ENCODE measurements around the gene LYPD6B. TPM values are rescaled to one million over a fixed set of nuclear protein-coding genes. Genes with fewer than 3 reads are reported as not detected.

The LYPD6B gene
- total and polyA plus RNA-seq, 10 of the 15 experiments (the other 5 are each of a cell fraction or from before 2014, with no cell fraction given), result 1.0 to 6.6 (median 4.0) TPM

- TF ChIP-seq CEBPZ (IDR thresholded peaks at IDR 0.05; ENCODE audit: low read depth, low read length), result no peak
- no peak for TF ChIP-seq KLF5 (IDR thresholded peaks at IDR 0.05; ENCODE audit: partially characterized antibody)
Measured at GRCh38 chr2:149033716-149034115, 4.8 kb upstream of the LYPD6B start (continued).

GRCh38 chr2:149034406-149034805 lies 4.1 kb upstream of the LYPD6B start:
- H3K9ac ChIP-seq (ENCODE audit: control insufficient read depth, insufficient read depth, low read length), result no peak overlapping the region
- peaks cover 27% of the 10 kb centered on the region for H3K4me1 ChIP-seq (ENCODE audit: control insufficient read depth, insufficient read depth, low read length)
- H3K27me3 ChIP-seq (replicated peaks in 1 of 2; ENCODE audit: control insufficient read depth in 2 of 2, insufficient read depth in 2 of 2, low read length in 1 of 2), result no peaks in the 10 kb centered on the region
- intact Hi-C loops (cut with micrococcal nuclease; ENCODE audit: unreplicated experiment) (no loop called here), in situ Hi-C loops (cut with MboI) (no loop called here)
- no peak overlapping the region for H3K27ac ChIP-seq (ENCODE audit: control insufficient read depth, insufficient read depth)
- no peaks in the 10 kb centered on the region for H3K36me3 ChIP-seq (ENCODE audit: control insufficient read depth in 2 of 2, insufficient read depth in 2 of 2, low read length in 1 of 2)
- ChIA-PET RAD21 (ENCODE audit: unreplicated experiment) (interaction anchor here (0.7 to 10.5 kb wide), 2 partner anchors 17 to 173 kb away, joined by 4 to 107 read pairs; no protein-coding TSS in a partner anchor), SMC1A (ENCODE audit: uncharacterized antibody, unreplicated experiment) (interaction anchor here (1.4 to 16.5 kb wide), 3 partner anchors 15 to 26 kb away, joined by 3 to 327 read pairs (median 3); no protein-coding TSS in a partner anchor), POLR2A (no interaction called here), CTCF (interaction anchor here (18.0 kb wide), 1 partner anchor 12 kb away, joined by 508 read pairs; no protein-coding TSS in a partner anchor)
- no TSS peak for BruUV-seq (replicated peaks)
- FAIRE-seq (no peak), DNase-seq (ENCODE audit: low read depth, low spot score) (no peak), ATAC-seq (no peak)
- no peak overlapping the region for H3K4me2 ChIP-seq (ENCODE audit: control insufficient read depth, insufficient read depth)
- H3K9me3 ChIP-seq (replicated peaks; ENCODE audit: control insufficient read depth, insufficient read depth, low read length), result no peaks in the 10 kb centered on the region
- WGBS (ENCODE audit: insufficient coverage, insufficient replicate concordance, low lambda C conversion rate, missing lambda C conversion rate), result 78% methylated on average over 6 of the region's 6 CpGs
- H4K20me1 ChIP-seq (ENCODE audit: control insufficient read depth, insufficient read depth), result no peaks in the 10 kb centered on the region
- H3K4me3 ChIP-seq, result no peak overlapping the region
- H3K79me2 ChIP-seq (ENCODE audit: control insufficient read depth, insufficient read depth, low read length), result peaks cover 4% of the 10 kb centered on the region
- H2AFZ ChIP-seq (ENCODE audit: control insufficient read depth, low read depth, low read length), result 0 out of 2 replicates have a peak overlapping the region, but pooled peaks have one; percentile 15
- no peak for TF ChIP-seq PAX8 (IDR thresholded peaks at IDR 0.05)
- TF ChIP-seq STAT1 (conservative IDR thresholded peaks at IDR 0.05), result no peak
- TF ChIP-seq MAX (IDR thresholded peaks at IDR 0.05; ENCODE audit: low read depth, low read length), result no peak
- no peak for TF ChIP-seq EZH2 (IDR thresholded peaks at IDR 0.05; ENCODE audit: borderline replicate concordance, control insufficient read depth, low read depth, low read length)
- no peak for TF ChIP-seq REST (IDR thresholded peaks at IDR 0.05; ENCODE audit: low read depth, low read length)
- no peak for TF ChIP-seq SMARCA5 (IDR thresholded peaks at IDR 0.05)
- no peak for TF ChIP-seq RB1 (IDR thresholded peaks at IDR 0.05; ENCODE audit: borderline replicate concordance)
- no peak for TF ChIP-seq ASH2L (IDR thresholded peaks at IDR 0.05; ENCODE audit: borderline replicate concordance, low read depth)
- no peak for TF ChIP-seq ZBTB4 (CRISPR knock-in tag; IDR thresholded peaks at IDR 0.05)
- no peak for TF ChIP-seq RELA (IDR thresholded peaks at IDR 0.05; ENCODE audit: borderline replicate concordance, partially characterized antibody)
